PC-3 (cell line): ENCODE results near the gene ABHD13. TPM values are rescaled to one million over a fixed set of nuclear protein-coding genes. Genes with fewer than 3 reads are reported as not detected.

Experiments used
- ATAC-seq: fragments of 200-7000 bp; cut with Tn5 transposase; 2 replicates; pipeline ENCODE4 v1.9.1; 2020; ENCODE audit warnings: mild to moderate bottlenecking, moderate library complexity
- BruUV-seq: library from RNA; stranded (reverse); fragments of 400-500 nt; replicated peaks from 2 replicates; lab custom pipeline; 2021; lab: Mats Ljungman, UMichigan
- CTCF ChIA-PET: fragments of 300-600 bp; sonication (Branson Sonifier 250); formaldehyde crosslinking; loops from one replicate; lab custom pipeline; 2022; ENCODE audit warnings: antibody characterized with exemption; lab: Charles Lee
- POLR2A ChIA-PET: fragments of 300-600 bp; sonication (Branson Sonifier 250); formaldehyde crosslinking; loops from one replicate; lab custom pipeline; 2022; ENCODE audit warnings: antibody characterized with exemption; ENCODE audit not compliant: unreplicated experiment; lab: Charles Lee
- DNase-seq: peaks from one replicate; pipeline ENCODE4 v3.0.0-alpha.2; 2015
- H2AFZ ChIP-seq: fragments of 300-600 bp; sonication (generic); 2 replicates; pipeline ENCODE4 v1.6.0; 2016; ENCODE audit warnings: antibody characterized with exemption, low read length
- H3F3A ChIP-seq: fragments of 300-600 bp; sonication (generic); one replicate; pipeline ENCODE4 v1.6.0; 2017; ENCODE audit warnings: antibody characterized with exemption, low read length, control low read depth, mild to moderate bottlenecking; ENCODE audit not compliant: unreplicated experiment
- H3K27ac ChIP-seq: fragments of 300-600 bp; sonication (generic); 2 replicates; pipeline ENCODE4 v1.5.1; 2016; ENCODE audit warnings: mild to moderate bottlenecking, low read length
- H3K27me3 ChIP-seq: fragments of 300-600 bp; sonication (generic); 2 replicates; pipeline ENCODE4 v1.6.1; 2016; ENCODE audit warnings: low read length, mixed read lengths
- H3K36me3 ChIP-seq: fragments of 300-600 bp; sonication (generic); 2 replicates; pipeline ENCODE4 v1.6.1; 2016; ENCODE audit warnings: low read depth, mixed run types, low read length, mixed read lengths
- H3K4me1 ChIP-seq: fragments of 300-600 bp; sonication (generic); 2 replicates; pipeline ENCODE4 v1.5.1; 2016; ENCODE audit warnings: low read length; ENCODE audit not compliant: insufficient read depth
- H3K4me2 ChIP-seq: fragments of 300-600 bp; sonication (generic); 2 replicates; pipeline ENCODE4 v1.6.0; 2016; ENCODE audit warnings: low read length
- H3K4me3 ChIP-seq: fragments of 300-600 bp; sonication (generic); 2 replicates; pipeline ENCODE4 v1.5.1; 2016; ENCODE audit warnings: mild to moderate bottlenecking, low read length, mixed read lengths
- H3K79me2 ChIP-seq: fragments of 300-600 bp; sonication (generic); 2 replicates; pipeline ENCODE4 v1.6.1; 2017; ENCODE audit warnings: low read length, mixed read lengths
- H3K9ac ChIP-seq: fragments of 300-600 bp; sonication (generic); 2 replicates; pipeline ENCODE4 v1.6.0; 2016; ENCODE audit warnings: mild to moderate bottlenecking, low read length
- H3K9me2 ChIP-seq: fragments of 300-600 bp; sonication (generic); replicated peaks from 2 replicates; pipeline ENCODE4 v1.6.1; 2016; ENCODE audit warnings: mixed run types, low read length, mixed read lengths
- H3K9me3 ChIP-seq: fragments of 300-600 bp; sonication (generic); 2 replicates; pipeline ENCODE4 v1.6.1; 2016; ENCODE audit warnings: low read length, mixed read lengths
- H4K20me1 ChIP-seq: fragments of 300-600 bp; sonication (generic); 2 replicates; pipeline ENCODE4 v1.6.1; 2016; ENCODE audit warnings: low read length, mixed read lengths
- CTCF ChIP-seq: fragments of 300-600 bp; sonication (generic); conservative IDR thresholded peaks from 2 replicates; pipeline ENCODE4 v1.5.1; 2017; ENCODE audit warnings: antibody characterized with exemption, low read depth, mild to moderate bottlenecking, low read length
- EZH2 ChIP-seq: fragments of 300-600 bp; sonication (generic); IDR thresholded peaks from one replicate; pipeline ENCODE4 v1.6.1; 2017; ENCODE audit warnings: antibody characterized with exemption, mild to moderate bottlenecking, low read length; ENCODE audit not compliant: unreplicated experiment
- EZH2phosphoT487 ChIP-seq: fragments of 300-600 bp; sonication (generic); IDR thresholded peaks from 2 replicates; pipeline ENCODE4 v1.6.1; 2018; ENCODE audit warnings: mild to moderate bottlenecking, antibody characterized with exemption, low read length, borderline replicate concordance
- intact Hi-C: fragments of 100-400 bp; cut with micrococcal nuclease; formaldehyde crosslinking; loops from 2 replicates; pipeline ENCODE4 v1.9.0; 2023
- total RNA-seq: library from RNA; depleted of rRNA; stranded (reverse); fragments of >200 nt; gene quantifications from 2 replicates; pipeline ENCODE4 v1.2.3, GENCODE V29; 2014

Gene ABHD13
- total RNA-seq, 1 experiment from 2014 or later = 3.9 TPM

- DNase-seq (no peak), ATAC-seq (no peak)
- Histone ChIP-seq H3K4me1 (peaks cover 16% of the 10 kb centered on the region; the same call in 1 of the 2 replicates), H3K36me3 (no peaks in the 10 kb centered on the region), H4K20me1 (no peaks in the 10 kb centered on the region), H3K4me2 (no peak overlapping the region), H3K27ac (no peak overlapping the region), H3K27me3 (no peaks in the 10 kb centered on the region), H3F3A (no peaks in the 10 kb centered on the region), H3K9me3 (no peaks in the 10 kb centered on the region), H3K79me2 (peaks cover 15% of the 10 kb centered on the region), H3K9ac (no peak overlapping the region), H3K4me3 (no peak overlapping the region), H2AFZ (no peak overlapping the region), H3K9me2 (no peaks in the 10 kb centered on the region)
- BruUV-seq = no TSS peak
- TF ChIP-seq CTCF = no peak
- TF ChIP-seq EZH2phosphoT487 = no peak
- TF ChIP-seq EZH2 = no peak
- ChIA-PET POLR2A (no interaction called here), CTCF (no interaction called here)
- intact Hi-C loops = loop anchor here (10.0 kb wide), 1 partner anchor 348 kb away; a partner anchor contains a TSS
Measured at GRCh38 chr13:108212886-108213285, 5.3 kb upstream of the ABHD13 start.

GRCh38 chr13:108213946-108214345 is 4.2 kb upstream of the ABHD13 start:
- ATAC-seq (no peak), DNase-seq (peak; percentile 49)
- Histone ChIP-seq H4K20me1 (no peaks in the 10 kb centered on the region), H3F3A (no peaks in the 10 kb centered on the region), H3K79me2 (peaks cover 23% of the 10 kb centered on the region), H3K9me3 (no peaks in the 10 kb centered on the region), H3K27me3 (no peaks in the 10 kb centered on the region), H3K27ac (no peak overlapping the region), H3K4me2 (peak overlapping the region; percentile 91), H3K4me1 (peaks cover 16% of the 10 kb centered on the region; the same call in 1 of the 2 replicates), H3K9me2 (no peaks in the 10 kb centered on the region), H2AFZ (peak overlapping the region; percentile 80; the same call in 1 of the 2 replicates), H3K9ac (no peak overlapping the region), H3K4me3 (peak overlapping the region; percentile 68), H3K36me3 (no peaks in the 10 kb centered on the region)
- ChIA-PET CTCF (no interaction called here), POLR2A (interaction anchor here (0.6 kb wide), 1 partner anchor 1017 kb away, joined by 6 read pairs; no protein-coding TSS in a partner anchor)
- BruUV-seq = no TSS peak
- intact Hi-C loops = loop anchor here (10.0 kb wide), 1 partner anchor 349 kb away; a partner anchor contains a TSS
- TF ChIP-seq EZH2 = no peak
- no peak for TF ChIP-seq CTCF
- TF ChIP-seq EZH2phosphoT487 = no peak
